H1 (cell line): ENCODE data around the gene MAN1A2. TPM values are rescaled to one million over a fixed set of nuclear protein-coding genes. Genes with fewer than 3 reads are reported as not detected.

Source experiments
- CTCF ChIA-PET: fragments of 300-600 bp; sonication (Branson Sonifier 250); formaldehyde crosslinking; loops from one replicate; lab custom pipeline; 2021; ENCODE audit not compliant: partially characterized antibody; lab: Charles Lee
- POLR2A ChIA-PET: fragments of 300-600 bp; sonication (Branson Sonifier 250); formaldehyde crosslinking; loops from one replicate; lab custom pipeline; 2021; ENCODE audit warnings: inconsistent platforms; ENCODE audit not compliant: partially characterized antibody; lab: Charles Lee
- DNase-seq, 2 experiments: peaks; one replicate each; pipeline versions ENCODE4 v3.0.0 to v3.0.0-alpha.2; 2010 to 2022; ENCODE audit warnings: low spot score in 2 of 2, low read depth in 1 of 2, mixed read lengths in 1 of 2
- FAIRE-seq: peaks from 2 replicates; lab custom pipeline; 2011; peaks lifted over from hg19 to GRCh38; lab: Jason Lieb, UNC
- H2AFZ ChIP-seq: 2 replicates; pipeline ENCODE4 v1.8.1; 2012; ENCODE audit warnings: low read length, inconsistent platforms
- H2AK5ac ChIP-seq: 2 replicates; pipeline ENCODE4 v1.6.1; 2013; ENCODE audit warnings: low read depth, low read length
- H2BK120ac ChIP-seq: replicated peaks from 2 replicates; pipeline ENCODE3; 2013; ENCODE audit warnings: low read depth, low read length, inconsistent platforms
- H2BK12ac ChIP-seq: 2 replicates; pipeline ENCODE4 v1.6.1; 2013; ENCODE audit warnings: low read depth, low read length
- H2BK15ac ChIP-seq: 2 replicates; pipeline ENCODE4 v1.6.1; 2013; ENCODE audit warnings: low read length
- H2BK20ac ChIP-seq: 2 replicates; pipeline ENCODE4 v1.6.1; 2013; ENCODE audit warnings: low read length
- H2BK5ac ChIP-seq: 2 replicates; pipeline ENCODE4 v1.6.1; 2013; ENCODE audit warnings: low read depth, low read length
- H3K14ac ChIP-seq: 2 replicates; pipeline ENCODE4 v1.6.1; 2013; ENCODE audit warnings: inconsistent platforms; ENCODE audit not compliant: insufficient read length
- H3K18ac ChIP-seq: 2 replicates; pipeline ENCODE4 v1.6.1; 2013; ENCODE audit warnings: low read length; ENCODE audit errors: extremely low read depth
- H3K23ac ChIP-seq: 2 replicates; pipeline ENCODE4 v1.6.1; 2013; ENCODE audit warnings: inconsistent platforms; ENCODE audit not compliant: insufficient read length
- H3K23me2 ChIP-seq: 2 replicates; pipeline ENCODE4 v1.6.1; 2013; ENCODE audit warnings: low read depth, low read length
- H3K27ac ChIP-seq: 2 replicates; pipeline ENCODE4 v1.6.1; 2011; ENCODE audit warnings: low read depth, low read length, inconsistent platforms
- H3K27me3 ChIP-seq, 4 experiments: replicated peaks in 1 of 4; 1 replicate in 1 of 4; 2 replicates in 3 of 4; pipeline versions ENCODE4 v1.6.1 to v1.8.1; 2011 to 2013; ENCODE audit warnings: low read length in 3 of 4, mild to moderate bottlenecking in 3 of 4, inconsistent platforms in 2 of 4, mixed read lengths in 2 of 4, moderate library complexity in 1 of 4; ENCODE audit not compliant: control insufficient read depth in 3 of 4, insufficient read depth in 3 of 4; ENCODE audit errors: extremely low read depth in 1 of 4
- H3K36me3 ChIP-seq, 4 experiments: 2 replicates each; pipeline versions ENCODE4 v1.6.1 to v1.8.1; 2011 to 2013; ENCODE audit warnings: mild to moderate bottlenecking in 4 of 4, low read length in 3 of 4, moderate library complexity in 2 of 4, control low read depth in 1 of 4, inconsistent platforms in 1 of 4; ENCODE audit not compliant: insufficient read depth in 4 of 4, control insufficient read depth in 2 of 4
- H3K4ac ChIP-seq: replicated peaks from 2 replicates; pipeline ENCODE3; 2013; ENCODE audit warnings: low read length, low read depth, mixed read lengths, inconsistent platforms; ENCODE audit not compliant: insufficient read length
- H3K4me1 ChIP-seq, 4 experiments: replicated peaks in 1 of 4; 1 replicate in 1 of 4; 2 replicates in 3 of 4; pipeline versions ENCODE4 v1.6.1 to v1.8.1; 2011 to 2013; ENCODE audit warnings: low read length in 3 of 4, inconsistent platforms in 2 of 4, mixed read lengths in 1 of 4; ENCODE audit not compliant: insufficient read depth in 4 of 4, control insufficient read depth in 3 of 4
- H3K4me2 ChIP-seq, 2 experiments: 2 replicates each; pipeline versions ENCODE4 v1.6.1 to v1.8.1; 2011 to 2013; ENCODE audit warnings: low read depth in 2 of 2, low read length in 2 of 2, control low read depth in 1 of 2, inconsistent platforms in 1 of 2, mild to moderate bottlenecking in 1 of 2; ENCODE audit not compliant: insufficient read depth in 1 of 2
- H3K4me3 ChIP-seq, 4 experiments: fragments of 200-600, 300-600 bp in 1 of 4; sonication (generic), shearing (Covaris generic), sonication (Bioruptor Twin) in 1 of 4; 2 replicates each; pipeline versions ENCODE4 v1.5.1 to v1.8.1; 2011 to 2016; ENCODE audit warnings: low read length in 4 of 4, low read depth in 3 of 4, control low read depth in 2 of 4, inconsistent platforms in 2 of 4, mild to moderate bottlenecking in 2 of 4, mixed read lengths in 1 of 4, moderate library complexity in 1 of 4; ENCODE audit not compliant: insufficient read depth in 2 of 4; ENCODE audit errors: extremely low read depth in 1 of 4
- H3K56ac ChIP-seq: replicated peaks from 2 replicates; pipeline ENCODE3; 2013; ENCODE audit warnings: low read depth, mild to moderate bottlenecking, mixed read lengths, low read length, inconsistent platforms; ENCODE audit not compliant: insufficient read length
- H3K79me1 ChIP-seq: 2 replicates; pipeline ENCODE4 v1.6.1; 2013; ENCODE audit warnings: low read depth, low read length, control low read depth
- H3K79me2 ChIP-seq, 2 experiments: 2 replicates each; pipeline versions ENCODE4 v1.6.1 to v1.8.1; 2012 to 2013; ENCODE audit warnings: low read length in 2 of 2, mild to moderate bottlenecking in 2 of 2, inconsistent platforms in 1 of 2; ENCODE audit not compliant: insufficient read depth in 2 of 2, control insufficient read depth in 1 of 2
- H3K9ac ChIP-seq, 4 experiments: replicated peaks in 1 of 4; 1 replicate in 1 of 4; 2 replicates in 3 of 4; pipeline versions ENCODE4 v1.6.1 to v1.8.1; 2011 to 2013; ENCODE audit warnings: low read depth in 3 of 4, low read length in 3 of 4, control low read depth in 2 of 4, mild to moderate bottlenecking in 2 of 4, moderate library complexity in 2 of 4, inconsistent platforms in 1 of 4; ENCODE audit errors: extremely low read depth in 1 of 4
- H3K9me3 ChIP-seq, 2 experiments: 2 replicates each; pipeline versions ENCODE4 v1.6.1 to v1.8.1; 2012 to 2013; ENCODE audit warnings: mild to moderate bottlenecking in 2 of 2, moderate library complexity in 2 of 2, control low read depth in 1 of 2, inconsistent platforms in 1 of 2, low read depth in 1 of 2, low read length in 1 of 2, mixed read lengths in 1 of 2; ENCODE audit not compliant: insufficient read depth in 2 of 2
- H4K20me1 ChIP-seq, 2 experiments: replicated peaks in 1 of 2; 2 replicates each; pipeline versions ENCODE3 to v1.8.1; 2011 to 2013; ENCODE audit warnings: inconsistent platforms in 2 of 2, low read length in 2 of 2, mild to moderate bottlenecking in 1 of 2; ENCODE audit not compliant: insufficient read depth in 2 of 2, control insufficient read depth in 1 of 2
- H4K5ac ChIP-seq: 2 replicates; pipeline ENCODE4 v1.6.1; 2013; ENCODE audit warnings: low read length, low read depth, mixed read lengths, inconsistent platforms; ENCODE audit not compliant: insufficient read length
- H4K8ac ChIP-seq: 2 replicates; pipeline ENCODE4 v1.8.0; 2013; ENCODE audit warnings: mild to moderate bottlenecking, moderate library complexity, low read length, inconsistent platforms; ENCODE audit not compliant: insufficient read depth; ENCODE audit errors: extremely low read depth
- H4K91ac ChIP-seq: replicated peaks from 2 replicates; pipeline ENCODE3; 2013; ENCODE audit warnings: low read length, mixed read lengths, inconsistent platforms; ENCODE audit not compliant: insufficient read length
- BCL11A ChIP-seq, 2 experiments: IDR thresholded peaks; one replicate each; pipeline ENCODE4 v1.6.1; 2011; ENCODE audit warnings: low read depth in 2 of 2, low read length in 2 of 2, mild to moderate bottlenecking in 2 of 2
- CEBPB ChIP-seq: IDR thresholded peaks from 2 replicates; pipeline ENCODE4 v1.6.1; 2012; ENCODE audit warnings: low read depth, low read length
- CHD2 ChIP-seq: IDR thresholded peaks from 2 replicates; pipeline ENCODE4 v1.6.1; 2012; ENCODE audit warnings: low read length, improper control_type of control experiment
- EGR1 ChIP-seq: IDR thresholded peaks from 2 replicates; pipeline ENCODE4 v1.6.1; 2011; ENCODE audit warnings: low read depth, low read length, borderline replicate concordance
- FOSL1 ChIP-seq: IDR thresholded peaks from 2 replicates; pipeline ENCODE4 v1.6.1; 2011; ENCODE audit warnings: mild to moderate bottlenecking, low read depth, low read length, moderate library complexity; ENCODE audit not compliant: insufficient read depth
- PHF8 ChIP-seq: fragments of 200-600 bp; sonication (generic); conservative IDR thresholded peaks from 2 replicates; pipeline ENCODE4 v1.7.1; 2012; ENCODE audit warnings: low read depth, mild to moderate bottlenecking, inconsistent platforms, low read length, moderate library complexity
- POLR2A ChIP-seq, 2 experiments: IDR thresholded peaks; 1 replicate in 1 of 2; 2 replicates in 1 of 2; pipeline ENCODE4 v1.6.1; 2011; ENCODE audit warnings: low read depth in 2 of 2, low read length in 2 of 2, mild to moderate bottlenecking in 2 of 2; ENCODE audit errors: control extremely low read depth in 1 of 2
- POU5F1 ChIP-seq: IDR thresholded peaks from 2 replicates; pipeline ENCODE4 v1.6.1; 2011; ENCODE audit warnings: low read depth, mild to moderate bottlenecking, low read length, moderate library complexity
- RFX5 ChIP-seq: IDR thresholded peaks from 2 replicates; pipeline ENCODE4 v1.6.1; 2011; ENCODE audit warnings: low read depth, low read length, improper control_type of control experiment, borderline replicate concordance
- SP4 ChIP-seq: IDR thresholded peaks from 2 replicates; pipeline ENCODE4 v1.6.1; 2012; ENCODE audit warnings: low read length, inconsistent platforms
- TEAD4 ChIP-seq: IDR thresholded peaks from 2 replicates; pipeline ENCODE4 v1.6.1; 2012; ENCODE audit warnings: low read depth, low read length, inconsistent platforms, mixed read lengths
- WGBS, 2 experiments: shearing (Covaris generic) in 1 of 2; methylation state at CpG; one replicate each; pipeline versions ENCODE4 v1.1.6 to v1.1.7; 2013 to 2015; ENCODE audit warnings: low lambda C conversion rate in 2 of 2, mixed read lengths in 2 of 2, inconsistent platforms in 1 of 2, low coverage in 1 of 2, missing lambda C conversion rate in 1 of 2; ENCODE audit not compliant: insufficient replicate concordance in 2 of 2, insufficient coverage in 1 of 2, insufficient read length in 1 of 2; ENCODE audit errors: extremely low coverage in 1 of 2, missing lambda C conversion rate in 1 of 2; 5-methylcytosine and 5-hydroxymethylcytosine counted together
- polyA plus RNA-seq, 7 experiments: library from polyadenylated mRNA; depleted of rRNA in 3 of 7; stranded (reverse) in 5 of 7; unstranded in 2 of 7; fragments of >200 nt in 5 of 7; fragments of 200-250 nt in 2 of 7; gene quantifications; 1 replicate in 5 of 7; 2 replicates in 1 of 7; 4 replicates in 1 of 7; pipeline versions ENCODE4 v1.2.1 to v1.2.3, GENCODE V29; 2011 to 2013; ENCODE audit warnings: missing spikeins in 2 of 7, mixed read lengths in 2 of 7
- total RNA-seq: library from RNA; stranded (reverse); fragmentation: NEBNext Ultra II Directional; extraction: Animal tissue kit (Norgen Biotek cat#: 25700); gene quantifications from 2 replicates; pipeline ENCODE4 v1.2.1, GENCODE V29; 2021
- TF ChIP-seq, protein P1 (sequence below): IDR thresholded peaks from 2 replicates; pipeline ENCODE4 v1.6.1; 2012; ENCODE audit warnings: inconsistent platforms
- TF ChIP-seq, protein P2 (sequence below): IDR thresholded peaks from 2 replicates; pipeline ENCODE4 v1.6.1; 2012; ENCODE audit warnings: low read length, inconsistent platforms

The MAN1A2 gene
- total and polyA plus RNA-seq, 2 of the 8 experiments (the other 6 are each of a cell fraction or from before 2014, with no cell fraction given), result 5.5 to 18.8 TPM

- H3K4ac ChIP-seq, result no peak overlapping the region
- H2BK20ac ChIP-seq, result no peak overlapping the region
- H4K20me1 ChIP-seq, result no peaks in the 10 kb centered on the region
- FAIRE-seq (no peak), DNase-seq (no peak)
- no peak overlapping the region for H4K8ac ChIP-seq
- ChIA-PET CTCF (interaction anchor here (1.2 to 1.6 kb wide), 3 partner anchors 10 to 460 kb away, joined by 3 read pairs; no protein-coding TSS in a partner anchor), POLR2A (no interaction called here)
- H4K91ac ChIP-seq, result no peak overlapping the region
- H2AFZ ChIP-seq, result no peak overlapping the region
- 88% methylated on average over 2 of the region's 2 CpGs; no CpG with 5 or more reads in 1 of the 2 experiments for WGBS, 2 experiments
- H3K4me3 ChIP-seq, result no peak overlapping the region
- no peak overlapping the region for H2BK12ac ChIP-seq
- H3K23ac ChIP-seq, result no peak overlapping the region
- no peaks in the 10 kb centered on the region for H3K79me1 ChIP-seq
- no peak overlapping the region for H3K4me2 ChIP-seq
- no peak overlapping the region for H3K9ac ChIP-seq
- no peaks in the 10 kb centered on the region; a peak in 1 of 8 replicates for H3K36me3 ChIP-seq
- H3K18ac ChIP-seq, result no peak overlapping the region
- H2AK5ac ChIP-seq, result no peak overlapping the region
- no peak overlapping the region for H3K14ac ChIP-seq
- H3K56ac ChIP-seq, result no peak overlapping the region
- H3K27ac ChIP-seq, result no peak overlapping the region
- no peaks in the 10 kb centered on the region for H3K4me1 ChIP-seq
- no peak overlapping the region for H4K5ac ChIP-seq
- no peak overlapping the region for H2BK120ac ChIP-seq
- H3K9me3 ChIP-seq, result no peaks in the 10 kb centered on the region
- no peaks in the 10 kb centered on the region for H3K27me3 ChIP-seq
- no peaks in the 10 kb centered on the region for H3K23me2 ChIP-seq
- no peak overlapping the region for H2BK5ac ChIP-seq
- H2BK15ac ChIP-seq, result no peak overlapping the region
- H3K79me2 ChIP-seq, result no peaks in the 10 kb centered on the region
- TF ChIP-seq POLR2A (IDR thresholded peaks at IDR 0.05; ENCODE audit: control extremely low read depth in 1 of 2, low read depth in 2 of 2, low read length in 2 of 2) (no peak), EGR1 (no peak), TEAD4 (no peak), PHF8 (no peak), CHD2 (no peak), SP4 (no peak), RFX5 (no peak), BCL11A (IDR thresholded peaks at IDR 0.05; ENCODE audit: low read depth in 2 of 2, low read length in 2 of 2) (no peak), POU5F1 (no peak), CEBPB (no peak), FOSL1 (no peak)
- TF ChIP-seq, protein P1, sequence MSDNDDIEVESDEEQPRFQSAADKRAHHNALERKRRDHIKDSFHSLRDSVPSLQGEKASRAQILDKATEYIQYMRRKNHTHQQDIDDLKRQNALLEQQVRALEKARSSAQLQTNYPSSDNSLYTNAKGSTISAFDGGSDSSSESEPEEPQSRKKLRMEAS, result no peak
- TF ChIP-seq, protein P2, sequence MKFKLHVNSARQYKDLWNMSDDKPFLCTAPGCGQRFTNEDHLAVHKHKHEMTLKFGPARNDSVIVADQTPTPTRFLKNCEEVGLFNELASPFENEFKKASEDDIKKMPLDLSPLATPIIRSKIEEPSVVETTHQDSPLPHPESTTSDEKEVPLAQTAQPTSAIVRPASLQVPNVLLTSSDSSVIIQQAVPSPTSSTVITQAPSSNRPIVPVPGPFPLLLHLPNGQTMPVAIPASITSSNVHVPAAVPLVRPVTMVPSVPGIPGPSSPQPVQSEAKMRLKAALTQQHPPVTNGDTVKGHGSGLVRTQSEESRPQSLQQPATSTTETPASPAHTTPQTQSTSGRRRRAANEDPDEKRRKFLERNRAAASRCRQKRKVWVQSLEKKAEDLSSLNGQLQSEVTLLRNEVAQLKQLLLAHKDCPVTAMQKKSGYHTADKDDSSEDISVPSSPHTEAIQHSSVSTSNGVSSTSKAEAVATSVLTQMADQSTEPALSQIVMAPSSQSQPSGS, result no peak
Observed at GRCh38 chr1:117527566-117528102, 160.4 kb downstream of the MAN1A2 start.
